MM.1S (cell line): ENCODE data around the gene EEF2K.

Source experiments
- DNase-seq: peaks from one replicate; pipeline ENCODE4 v3.0.0-alpha.2; 2015
- H2AFZ ChIP-seq: fragments of 300-600 bp; sonication (generic); 2 replicates; pipeline ENCODE4 v1.6.0; 2016; ENCODE audit warnings: antibody characterized with exemption, low read length
- H3F3A ChIP-seq: fragments of 300-600 bp; sonication (generic); 2 replicates; pipeline ENCODE4 v1.6.1; 2016; ENCODE audit warnings: mild to moderate bottlenecking, antibody characterized with exemption, low read length, moderate library complexity, mixed read lengths; ENCODE audit not compliant: insufficient read depth
- H3K27ac ChIP-seq: fragments of 300-600 bp; sonication (generic); 2 replicates; pipeline ENCODE4 v1.5.1; 2016; ENCODE audit warnings: mild to moderate bottlenecking, low read length
- H3K27me3 ChIP-seq: fragments of 300-600 bp; sonication (generic); replicated peaks from 2 replicates; pipeline ENCODE4 v1.6.0; 2016; ENCODE audit warnings: low read length; ENCODE audit not compliant: insufficient read depth
- H3K36me3 ChIP-seq: fragments of 300-600 bp; sonication (generic); replicated peaks from 2 replicates; pipeline ENCODE4 v1.6.1; 2016; ENCODE audit warnings: mild to moderate bottlenecking, low read length, mixed read lengths; ENCODE audit not compliant: insufficient read depth
- H3K4me1 ChIP-seq: fragments of 300-600 bp; sonication (generic); 2 replicates; pipeline ENCODE4 v1.6.1; 2016; ENCODE audit warnings: low read length, mixed read lengths
- H3K4me2 ChIP-seq: fragments of 300-600 bp; sonication (generic); 2 replicates; pipeline ENCODE4 v1.6.0; 2016; ENCODE audit warnings: low read depth, low read length
- H3K4me3 ChIP-seq: fragments of 300-600 bp; sonication (generic); 2 replicates; pipeline ENCODE4 v1.5.1; 2016; ENCODE audit warnings: low read length, mixed read lengths
- H3K79me2 ChIP-seq: fragments of 300-600 bp; sonication (generic); 2 replicates; pipeline ENCODE4 v1.6.1; 2016; ENCODE audit warnings: mixed run types, low read length, mixed read lengths
- H3K9ac ChIP-seq: fragments of 300-600 bp; sonication (generic); 2 replicates; pipeline ENCODE4 v1.6.1; 2016; ENCODE audit warnings: low read length, mixed read lengths
- H3K9me2 ChIP-seq: fragments of 300-600 bp; sonication (generic); replicated peaks from 2 replicates; pipeline ENCODE4 v1.6.1; 2016; ENCODE audit warnings: mild to moderate bottlenecking, low read length, mixed read lengths; ENCODE audit not compliant: insufficient read depth
- H3K9me3 ChIP-seq: fragments of 300-600 bp; sonication (generic); replicated peaks from 2 replicates; pipeline ENCODE4 v1.6.1; 2016; ENCODE audit warnings: mild to moderate bottlenecking, low read length, mixed read lengths; ENCODE audit not compliant: insufficient read depth
- H4K20me1 ChIP-seq: fragments of 300-600 bp; sonication (generic); 2 replicates; pipeline ENCODE4 v1.6.1; 2016; ENCODE audit warnings: mild to moderate bottlenecking, low read length, moderate library complexity, mixed read lengths; ENCODE audit not compliant: insufficient read depth
- CTCF ChIP-seq: fragments of 300-600 bp; sonication (generic); IDR thresholded peaks from 2 replicates; pipeline ENCODE4 v1.5.1; 2016; ENCODE audit warnings: antibody characterized with exemption, low read length, mixed read lengths
- EZH2 ChIP-seq: fragments of 300-600 bp; sonication (generic); optimal IDR thresholded peaks from 2 replicates; pipeline ENCODE3; 2017; ENCODE audit warnings: low read depth, mild to moderate bottlenecking, antibody characterized with exemption, low read length, mixed read lengths
- EZH2phosphoT487 ChIP-seq: fragments of 300-600 bp; sonication (generic); IDR thresholded peaks from 2 replicates; pipeline ENCODE4 v1.6.1; 2018; ENCODE audit warnings: antibody characterized with exemption, low read length

The EEF2K gene

GRCh38 chr16:22293137-22294106 lies 87.3 kb downstream of the EEF2K start:
- H3K9me2 ChIP-seq: no peaks in the 10 kb centered on the region
- H2AFZ ChIP-seq: no peak overlapping the region
- no peaks in the 10 kb centered on the region for H3K36me3 ChIP-seq
- H3F3A ChIP-seq: peaks cover 16% of the 10 kb centered on the region
- TF ChIP-seq CTCF: no peak
- TF ChIP-seq EZH2: no peak
- no peak for TF ChIP-seq EZH2phosphoT487
- H3K79me2 ChIP-seq: peaks cover 11% of the 10 kb centered on the region
- H4K20me1 ChIP-seq: no peaks in the 10 kb centered on the region
- H3K4me3 ChIP-seq: no peak overlapping the region
- no peak overlapping the region for H3K27ac ChIP-seq
- no peak overlapping the region for H3K4me2 ChIP-seq
- DNase-seq: no peak
- no peaks in the 10 kb centered on the region for H3K9me3 ChIP-seq
- no peaks in the 10 kb centered on the region for H3K27me3 ChIP-seq
- H3K9ac ChIP-seq: no peak overlapping the region
- H3K4me1 ChIP-seq: 0 out of 2 replicates have a peak, but pooled peaks cover 4% of the 10 kb centered on the region

- H3K9me2 ChIP-seq: no peaks in the 10 kb centered on the region
- H3K9ac ChIP-seq: peak overlapping the region; percentile 53; the same call in 1 of the 2 replicates
- TF ChIP-seq EZH2: no peak
- no peak for TF ChIP-seq CTCF
- TF ChIP-seq EZH2phosphoT487: no peak
- no peaks in the 10 kb centered on the region for H3K9me3 ChIP-seq
- H3K27ac ChIP-seq: peak overlapping the region; percentile 15; the same call in 1 of the 2 replicates
- no peaks in the 10 kb centered on the region for H3K36me3 ChIP-seq
- H3K79me2 ChIP-seq: peaks cover 42% of the 10 kb centered on the region
- H4K20me1 ChIP-seq: peaks cover 17% of the 10 kb centered on the region; the same call in 1 of the 2 replicates
- H2AFZ ChIP-seq: peak overlapping the region; percentile 76
- H3K4me2 ChIP-seq: peak overlapping the region; percentile 67
- DNase-seq: peak; percentile 24
- peak overlapping the region; percentile 65 for H3K4me3 ChIP-seq
- peaks cover 21% of the 10 kb centered on the region for H3F3A ChIP-seq
- peaks cover 7% of the 10 kb centered on the region; the same call in 1 of the 2 replicates for H3K4me1 ChIP-seq
- no peaks in the 10 kb centered on the region for H3K27me3 ChIP-seq
Observed at GRCh38 chr16:22296225-22297113, 90.4 kb downstream of the EEF2K start.

GRCh38 chr16:22297114-22297870 lies 91.2 kb downstream of the EEF2K start, which contains the start of gene POLR3E:
POLR3E (plus strand) TSS chr16:22297409; CDS start chr16:22302969, 5,560 bp downstream.
- Histone ChIP-seq H2AFZ (peak within 1 kb of the TSS; percentile 76), H3K9ac (peak within 1 kb of the TSS; percentile 100), H3K4me3 (peak within 1 kb of the TSS; percentile 96), H3K27me3 (no peaks in the 10 kb centered on the region), H4K20me1 (peaks cover 17% of the 10 kb centered on the region; the same call in 1 of the 2 replicates), H3K27ac (peak within 1 kb of the TSS; percentile 99), H3K79me2 (peaks cover 50% of the 10 kb centered on the region), H3K4me2 (peak within 1 kb of the TSS; percentile 67), H3K4me1 (peaks cover 7% of the 10 kb centered on the region; the same call in 1 of the 2 replicates), H3K36me3 (no peaks in the 10 kb centered on the region), H3F3A (peaks cover 21% of the 10 kb centered on the region), H3K9me2 (no peaks in the 10 kb centered on the region), H3K9me3 (no peaks in the 10 kb centered on the region)
- peak; percentile 98 for DNase-seq
- TF ChIP-seq CTCF (peak; percentile 87), EZH2phosphoT487 (no peak), EZH2 (no peak)
